Heart right ventricle (tissue), 16 donors: ENCODE data around the gene TMPRSS3. TPM values are rescaled to one million over a fixed set of nuclear protein-coding genes. Genes with fewer than 3 reads are reported as not detected.

Experiments used
- ATAC-seq, 8 donors: fragments of 200-7000 bp; cut with Tn5 transposase; one replicate each; pipeline ENCODE4 v1.9.1; 2020; ENCODE audit warnings: mild to moderate bottlenecking in 8 of 8, moderate library complexity in 8 of 8, moderate number of reproducible peaks in 1 of 8
- DNase-seq, 2 donors: peaks; one replicate each; pipeline ENCODE4 v3.0.0-alpha.2; 2020
- H3K27ac ChIP-seq, 10 donors: fragments of 200-600 bp; sonication (generic) in 2 of 10; one replicate each; pipeline versions ENCODE4 v1.5.0 to v1.8.0; 2020 to 2022; ENCODE audit warnings: mild to moderate bottlenecking in 3 of 10
- H3K27me3 ChIP-seq, 7 donors: fragments of 200-600 bp; one replicate each; pipeline ENCODE4 v1.8.0; 2021 to 2022; ENCODE audit warnings: mild to moderate bottlenecking in 2 of 7
- H3K36me3 ChIP-seq, 9 donors: fragments of 200-600 bp; sonication (generic) in 1 of 9; one replicate each; pipeline versions ENCODE4 v1.5.0 to v1.8.0; 2020 to 2022; ENCODE audit warnings: mild to moderate bottlenecking in 2 of 9
- H3K4me1 ChIP-seq, 9 donors: fragments of 200-600 bp; sonication (generic) in 1 of 9; one replicate each; pipeline versions ENCODE4 v1.5.0 to v1.8.0; 2020 to 2022; ENCODE audit warnings: mild to moderate bottlenecking in 4 of 9
- H3K4me3 ChIP-seq, 10 donors: fragments of 200-600 bp; sonication (generic) in 2 of 10; one replicate each; pipeline versions ENCODE4 v1.5.0 to v1.8.0; 2020 to 2022; ENCODE audit warnings: mild to moderate bottlenecking in 7 of 10, moderate library complexity in 2 of 10
- H3K9me3 ChIP-seq, 11 donors: fragments of 200-600 bp in 10 of 11; sonication (generic) in 2 of 11; one replicate each; pipeline versions ENCODE4 v1.5.0 to v1.8.0; 2013 to 2022; ENCODE audit warnings: mild to moderate bottlenecking in 2 of 11, control low read depth in 1 of 11, moderate library complexity in 1 of 11
- CTCF ChIP-seq, 9 donors: fragments of 200-600 bp; sonication (generic) in 2 of 9; IDR thresholded peaks; one replicate each; pipeline versions ENCODE4 v1.5.0 to v1.8.0; 2021 to 2022; ENCODE audit warnings: antibody characterized with exemption in 9 of 9, mild to moderate bottlenecking in 5 of 9, moderate library complexity in 1 of 9
- WGBS, 2 donors: extraction: QIAGEN DNeasy Blood & Tissue Kit; methylation state at CpG; one replicate each; pipeline ENCODE4 v1.1.7; 2013; ENCODE audit warnings: inconsistent platforms in 1 of 2; 5-methylcytosine and 5-hydroxymethylcytosine counted together
- intact Hi-C, 10 donors: fragments of 100-400 bp; cut with DNase I; formaldehyde crosslinking; loops; one replicate each; pipeline versions ENCODE4 v1.11.1 to v1.14.2; 2022
- polyA plus RNA-seq, 2 donors: library from polyadenylated mRNA; stranded (reverse); fragments of 200-250 nt; gene quantifications; one replicate each; pipeline ENCODE4 v1.2.3, GENCODE V29; 2013
- total RNA-seq, 10 donors: library from RNA; stranded (reverse); fragmentation: NEBNext Ultra II Directional in 3 of 10; extraction: Animal tissue kit (Norgen Biotek cat#: 25700) in 3 of 10; gene quantifications; one replicate each; pipeline versions ENCODE4 v1.2.1 to v1.2.4, GENCODE V29; 2021 to 2023
- donor health status: Arrhythmogenic right ventricular cardiomyopathy.
- donor health status: ischemic (EF 13 %, LVEDD 7.1; RV severe dilation, severe dysfunction).
- donor health status: healthy with polysubstance abuse.
- donor health status: DM: no; HTN: yes; CAD: no.
- donor health status: DM: no; HTN: no; CAD: no.
- donor health status: ischemic (EF 25% LVEDD 6.9; RV normal size, moderate dysfunction).
- donor health status: ischemic (EF 25% LVEDD 5.7; RV mildly dilated, moderate dysfunction).
- donor health status: healthy.
- donor health status: DM: yes; HTN: yes; CAD: no.
- donor health status: Ischemic cardiomyopathy.
- donor health status: ischemic (EF 35%, LVEDD 5.7; RV mildly dilated, moderate dysfunction).
- donor health status: nonischemic (EF 11% LVEDD 7.7; RV severe dilation, severe dysfunction).
- donor health status: DM: yes; HTN: yes; CAD: no.
- donor health status: PGD.
- donor health status: ischemic (EF 29% LVEDD 5.4; RV normal size, mild dysfunction).
- donor health status: nonischemic (EF 23%, LVEDD 6.1; RV moderate dilation, normal function).

TMPRSS3 gene
- total and polyA plus RNA-seq, 12 donors, result 0.01 to 1.0 (median 0.42) TPM; not detected in 9

GRCh38 chr21:42350927-42351426 is 44.9 kb downstream of the TMPRSS3 start, which contains the start of gene TFF2:
Gene TFF2 (minus strand): TSS chr21:42350994. CDS start chr21:42350957, 37 bp downstream.
- intact Hi-C loops, result no loop called here
- Histone ChIP-seq H3K9me3 (peaks cover 0 to 25% (median 7%) of the 10 kb centered on the region in 11 donors), H3K36me3 (no peaks in the 10 kb centered on the region), H3K27me3 (peaks cover 0 to 29% (median 9%) of the 10 kb centered on the region in 7 donors), H3K27ac (no peak within 1 kb of the TSS), H3K4me1 (no peaks in the 10 kb centered on the region), H3K4me3 (no peak within 1 kb of the TSS)
- no peak for DNase-seq
- no peak for TF ChIP-seq CTCF (IDR thresholded peaks at IDR 0.05)
- 73% methylated on average over 13 of the region's 13 CpGs for WGBS, 2 donors
- no peak for ATAC-seq

- Histone ChIP-seq H3K27me3 (peaks cover 0 to 29% (median 9%) of the 10 kb centered on the region in 7 donors), H3K36me3 (no peaks in the 10 kb centered on the region), H3K4me1 (no peaks in the 10 kb centered on the region), H3K4me3 (no peak overlapping the region), H3K27ac (no peak overlapping the region), H3K9me3 (peaks cover 0 to 19% (median 2%) of the 10 kb centered on the region in 11 donors)
- ATAC-seq (no peak), DNase-seq (no peak)
- no peak for TF ChIP-seq CTCF (IDR thresholded peaks at IDR 0.05)
- intact Hi-C loops, result no loop called here
- WGBS, 2 donors, result 83 to 89% methylated on average over 11 of the region's 11 CpGs
Measured at GRCh38 chr21:42350318-42350910, 45.4 kb downstream of the TMPRSS3 start.

GRCh38 chr21:42349420-42350317 is 46.2 kb downstream of the TMPRSS3 start:
- DNase-seq (no peak), ATAC-seq (no peak)
- H3K9me3 ChIP-seq, result peaks cover 0 to 12% (median 0%) of the 10 kb centered on the region in 11 donors
- WGBS, 2 donors, result 83 to 86% methylated on average over 14 of the region's 14 CpGs
- H3K27ac ChIP-seq, result no peak overlapping the region
- H3K27me3 ChIP-seq, result peaks cover 0 to 29% (median 9%) of the 10 kb centered on the region in 7 donors
- no peaks in the 10 kb centered on the region for H3K4me1 ChIP-seq
- no peak overlapping the region for H3K4me3 ChIP-seq
- no peaks in the 10 kb centered on the region for H3K36me3 ChIP-seq
- intact Hi-C loops, result loop anchor here in 3 of 10 donors (10.0 kb wide), 2 partner anchors 85 to 95 kb away; no protein-coding TSS in a partner anchor
- no peak for TF ChIP-seq CTCF (IDR thresholded peaks at IDR 0.05)

- no peak overlapping the region for H3K27ac ChIP-seq
- no peak for TF ChIP-seq CTCF (IDR thresholded peaks at IDR 0.05)
- H3K9me3 ChIP-seq, result peaks cover 0 to 3% (median 0%) of the 10 kb centered on the region in 11 donors
- 93 to 94% methylated on average over 2 of the region's 2 CpGs for WGBS, 2 donors
- no peak overlapping the region for H3K4me3 ChIP-seq
- intact Hi-C loops, result loop anchor here in 3 of 10 donors (10.0 kb wide), 2 partner anchors 86 to 96 kb away; no protein-coding TSS in a partner anchor
- DNase-seq (no peak), ATAC-seq (no peak)
- H3K36me3 ChIP-seq, result no peaks in the 10 kb centered on the region
- H3K4me1 ChIP-seq, result no peaks in the 10 kb centered on the region
- peaks cover 0 to 29% (median 9%) of the 10 kb centered on the region in 7 donors for H3K27me3 ChIP-seq
Measured at GRCh38 chr21:42348762-42349161, 47.1 kb downstream of the TMPRSS3 start.
